Measurements from ENCODE around the gene PCBP2. TPM values are rescaled to one million over a fixed set of nuclear protein-coding genes. Genes with fewer than 3 reads are reported as not detected.
"Not testable (repeated sequence)": the region's sequence is repeated elsewhere in the genome, so short reads cannot be mapped to it uniquely, and the experiment has no call there.

Gene PCBP2
- total RNA-seq, 1 experiment from 2014 or later: 148 TPM

- no peak for DNase-seq (ENCODE audit: low read depth)
Observed at GRCh38 chr12:53472056-53472582, 20.2 kb downstream of the PCBP2 start.

GRCh38 chr12:53474077-53474476 lies 22.2 kb downstream of the PCBP2 start:
- no peak for DNase-seq (ENCODE audit: low read depth)

GRCh38 chr12:53474819-53475218 lies 22.9 kb downstream of the PCBP2 start:
- DNase-seq (ENCODE audit: low read depth): no peak

GRCh38 chr12:53476769-53477209 lies 24.9 kb downstream of the PCBP2 start:
- DNase-seq (ENCODE audit: low read depth): no peak

- no peak for DNase-seq (ENCODE audit: low read depth)
Observed at GRCh38 chr12:53478865-53479264, 27.0 kb downstream of the PCBP2 start.

GRCh38 chr12:53479331-53479730 lies 27.4 kb downstream of the PCBP2 start:
- no peak for DNase-seq (ENCODE audit: low read depth)

- DNase-seq (ENCODE audit: low read depth): no peak
Observed at GRCh38 chr12:53480491-53481442, 28.9 kb downstream of the PCBP2 start.

GRCh38 chr12:53481458-53481857 lies 29.6 kb downstream of the PCBP2 start:
- DNase-seq (ENCODE audit: low read depth): not testable (repeated sequence)

- DNase-seq (ENCODE audit: low read depth): peak; percentile 36
Observed at GRCh38 chr12:53481939-53482586, 30.2 kb downstream of the PCBP2 start.

GRCh38 chr12:53482626-53483168 lies 30.8 kb downstream of the PCBP2 start:
- DNase-seq (ENCODE audit: low read depth): no peak

GRCh38 chr12:53483225-53483978 lies 31.5 kb downstream of the PCBP2 start:
- no peak for DNase-seq (ENCODE audit: low read depth)

- DNase-seq (ENCODE audit: low read depth): no peak
Observed at GRCh38 chr12:53483979-53484377, 32.1 kb downstream of the PCBP2 start.

- DNase-seq (ENCODE audit: low read depth): no peak
Observed at GRCh38 chr12:53484686-53485575, 33.0 kb downstream of the PCBP2 start.

- no peak for DNase-seq (ENCODE audit: low read depth)
Observed at GRCh38 chr12:53485955-53486735, 34.2 kb downstream of the PCBP2 start.

- no peak for DNase-seq (ENCODE audit: low read depth)
Observed at GRCh38 chr12:53486736-53487487, 35.0 kb downstream of the PCBP2 start.

GRCh38 chr12:53489242-53489864 lies 37.5 kb downstream of the PCBP2 start:
- no peak for DNase-seq (ENCODE audit: low read depth)

- no peak for DNase-seq (ENCODE audit: low read depth)
Observed at GRCh38 chr12:53492188-53492587, 40.3 kb downstream of the PCBP2 start.

- DNase-seq (ENCODE audit: low read depth): peak; percentile 94
Observed at GRCh38 chr12:53492830-53493609, 41.1 kb downstream of the PCBP2 start.

Measured in Daoy (cell line).